GM21447 (cell line): ENCODE results near the gene CRACR2A.

Source experiments
- ATAC-seq: cut with Tn5 transposase; IDR thresholded peaks from one replicate; pipeline ENCODE4 v1.9.1; 2021; ENCODE audit not compliant: unreplicated experiment

CRACR2A gene

GRCh38 chr12:3622021-3622821 lies 130.7 kb downstream of the CRACR2A start:
- ATAC-seq = no peak

GRCh38 chr12:3620856-3621255 lies 132.1 kb downstream of the CRACR2A start:
- no peak for ATAC-seq

- ATAC-seq = no peak
Observed at GRCh38 chr12:3617565-3617964, 135.3 kb downstream of the CRACR2A start.

- ATAC-seq = no peak
Observed at GRCh38 chr12:3615862-3616261, 137.0 kb downstream of the CRACR2A start.

- no peak for ATAC-seq
Observed at GRCh38 chr12:3614806-3615466, 138.0 kb downstream of the CRACR2A start.

- ATAC-seq = no peak
Observed at GRCh38 chr12:3613641-3614395, 139.1 kb downstream of the CRACR2A start.

- ATAC-seq = no peak
Observed at GRCh38 chr12:3611860-3612703, 140.8 kb downstream of the CRACR2A start.

- ATAC-seq = no peak
Observed at GRCh38 chr12:3607821-3608220, 145.1 kb downstream of the CRACR2A start.

GRCh38 chr12:3607039-3607720 lies 145.7 kb downstream of the CRACR2A start:
- ATAC-seq = no peak

- ATAC-seq = no peak
Observed at GRCh38 chr12:3606128-3606527, 146.8 kb downstream of the CRACR2A start.

GRCh38 chr12:3605692-3606091 lies 147.2 kb downstream of the CRACR2A start:
- ATAC-seq = no peak

- ATAC-seq = no peak
Observed at GRCh38 chr12:3604748-3605586, 147.9 kb downstream of the CRACR2A start.

GRCh38 chr12:3604286-3604685 lies 148.6 kb downstream of the CRACR2A start:
- ATAC-seq = no peak

- no peak for ATAC-seq
Observed at GRCh38 chr12:3603576-3603975, 149.3 kb downstream of the CRACR2A start.

GRCh38 chr12:3602488-3602887 lies 150.4 kb downstream of the CRACR2A start:
- no peak for ATAC-seq

- no peak for ATAC-seq
Observed at GRCh38 chr12:3601461-3602150, 151.3 kb downstream of the CRACR2A start.

- no peak for ATAC-seq
Observed at GRCh38 chr12:3600951-3601350, 152.0 kb downstream of the CRACR2A start.

- ATAC-seq = no peak
Observed at GRCh38 chr12:3600039-3600720, 152.7 kb downstream of the CRACR2A start.
